ENCODE results near the gene DAAM2.

GRCh38 chr6:39910744-39911143 is 118.6 kb downstream of the DAAM2 start:
- TF ChIP-seq HDGF (IDR thresholded peaks at IDR 0.05; ENCODE audit: borderline replicate concordance): no peak
- no peak for TF ChIP-seq FOXK2 (IDR thresholded peaks at IDR 0.05)
- TF ChIP-seq L3MBTL2 (conservative IDR thresholded peaks at IDR 0.05): no peak
- no peak for TF ChIP-seq ARNT (IDR thresholded peaks at IDR 0.05)
- TF ChIP-seq ELF4 (IDR thresholded peaks at IDR 0.05): no peak
- TF ChIP-seq SUZ12 (IDR thresholded peaks at IDR 0.05): no peak
